Measurements from ENCODE around the gene SGMS1.

Gene SGMS1

GRCh38 chr10:50526185-50526584 is 97.6 kb downstream of the SGMS1 start:
- TF ChIP-seq CTCF (conservative IDR thresholded peaks at IDR 0.05): no peak
- no peak overlapping the region for H3K27ac ChIP-seq

GRCh38 chr10:50523357-50523756 is 100.4 kb downstream of the SGMS1 start:
- no peak overlapping the region for H3K27ac ChIP-seq
- TF ChIP-seq CTCF (conservative IDR thresholded peaks at IDR 0.05): no peak

GRCh38 chr10:50522908-50523307 is 100.8 kb downstream of the SGMS1 start:
- no peak overlapping the region for H3K27ac ChIP-seq
- TF ChIP-seq CTCF (conservative IDR thresholded peaks at IDR 0.05): no peak

- TF ChIP-seq CTCF (conservative IDR thresholded peaks at IDR 0.05): no peak
- no peak overlapping the region for H3K27ac ChIP-seq
These were observed 103.6 kb downstream of the SGMS1 start for GRCh38 chr10:50520115-50520514.

- TF ChIP-seq CTCF (conservative IDR thresholded peaks at IDR 0.05): no peak
- no peak overlapping the region for H3K27ac ChIP-seq
These were observed 106.1 kb downstream of the SGMS1 start for GRCh38 chr10:50517626-50518025.

- TF ChIP-seq CTCF (conservative IDR thresholded peaks at IDR 0.05): no peak
- H3K27ac ChIP-seq: no peak overlapping the region
These were observed 107.6 kb downstream of the SGMS1 start for GRCh38 chr10:50516171-50516570.

GRCh38 chr10:50515420-50515819 is 108.3 kb downstream of the SGMS1 start:
- TF ChIP-seq CTCF (conservative IDR thresholded peaks at IDR 0.05): no peak
- no peak overlapping the region for H3K27ac ChIP-seq

- no peak overlapping the region for H3K27ac ChIP-seq
- no peak for TF ChIP-seq CTCF (conservative IDR thresholded peaks at IDR 0.05)
These were observed 108.8 kb downstream of the SGMS1 start for GRCh38 chr10:50514995-50515394.
